ENCODE data around the gene TPD52L3.

TPD52L3 gene

DNA sequence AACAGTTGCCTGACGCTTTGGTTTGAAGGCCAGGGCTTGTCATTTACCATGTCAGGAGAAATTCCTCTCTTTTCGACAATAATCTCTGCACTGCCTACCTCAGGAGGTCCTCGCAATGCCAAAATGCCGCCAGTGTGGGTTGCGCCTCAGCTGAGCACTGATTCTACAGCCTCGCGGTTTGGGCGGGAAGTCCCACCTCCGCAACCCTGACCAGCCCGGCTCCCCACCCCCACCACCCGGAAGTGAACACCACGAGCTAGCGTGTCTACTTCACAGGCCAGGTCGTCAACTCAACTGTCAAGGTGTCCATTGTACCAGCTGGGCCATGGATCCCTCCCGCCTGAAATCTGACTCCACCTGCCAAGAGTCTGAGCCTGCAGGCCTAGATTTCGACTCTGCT, at the start of gene TPD52L3:
Gene TPD52L3 (plus strand): TSS at position 273 of the 400 bp plus-strand sequence. CDS start 221 bp downstream, outside the sequence.
- DNase-seq (ENCODE audit: low read depth) = no peak

DNA sequence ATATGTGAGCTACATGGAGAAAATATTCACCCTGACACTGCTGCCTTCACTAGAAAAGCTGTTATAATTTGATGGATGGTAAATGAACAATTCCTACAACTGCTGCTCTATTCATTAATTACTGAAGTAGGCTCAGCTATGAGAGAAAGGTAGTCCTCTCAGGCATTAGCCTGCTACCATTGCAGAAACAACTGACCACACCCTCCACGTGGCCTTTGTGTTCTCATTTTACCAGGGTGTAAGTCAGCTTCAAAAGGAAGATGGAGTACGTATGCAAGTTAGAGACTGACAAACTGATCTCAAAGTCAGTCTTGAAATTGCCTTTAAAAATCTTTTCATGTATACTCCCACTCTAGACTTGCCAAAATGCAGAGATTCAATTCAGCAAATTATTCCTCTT, 26.3 kb upstream of the TPD52L3 start:
- DNase-seq (ENCODE audit: low read depth) = no peak

DNA sequence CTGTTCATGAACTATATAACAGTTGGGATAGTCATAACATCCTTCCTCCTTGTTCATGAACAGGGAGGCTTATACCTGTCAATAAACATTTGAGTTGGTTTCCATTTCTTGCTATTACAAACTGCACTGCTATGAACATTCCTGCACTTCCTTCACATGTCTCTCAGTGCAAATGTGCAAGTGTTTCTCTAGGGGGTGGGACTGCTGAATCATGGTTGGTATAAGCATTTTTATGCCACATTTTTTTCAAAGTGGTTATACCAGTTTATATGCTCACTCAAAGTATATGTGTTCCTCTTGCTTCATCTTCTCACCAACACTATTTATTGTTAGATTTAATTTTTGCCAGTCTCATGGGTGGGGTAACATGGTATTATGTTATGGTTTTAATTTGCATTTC, 25.8 kb upstream of the TPD52L3 start:
- DNase-seq (ENCODE audit: low read depth) = no peak

DNA sequence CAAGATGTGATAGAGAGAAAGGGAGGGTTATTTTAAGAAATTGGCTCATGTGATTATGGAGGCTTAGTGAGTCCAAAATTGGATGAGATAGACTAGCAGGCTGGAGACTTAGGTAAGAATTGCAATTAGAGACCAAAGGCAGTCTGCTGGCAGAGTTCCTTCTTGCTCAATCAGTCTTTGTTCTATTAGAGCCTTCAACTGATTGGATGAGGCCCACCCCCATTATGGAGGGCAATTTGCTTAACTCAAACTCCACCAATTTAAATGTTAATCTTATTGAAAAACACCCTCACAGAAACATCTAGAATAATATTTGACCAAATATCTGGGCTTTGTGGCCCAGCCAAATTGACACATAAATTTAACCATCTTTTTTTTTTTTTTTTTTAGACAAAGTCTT, 23.9 kb upstream of the TPD52L3 start:
- DNase-seq (ENCODE audit: low read depth) = no peak

DNA sequence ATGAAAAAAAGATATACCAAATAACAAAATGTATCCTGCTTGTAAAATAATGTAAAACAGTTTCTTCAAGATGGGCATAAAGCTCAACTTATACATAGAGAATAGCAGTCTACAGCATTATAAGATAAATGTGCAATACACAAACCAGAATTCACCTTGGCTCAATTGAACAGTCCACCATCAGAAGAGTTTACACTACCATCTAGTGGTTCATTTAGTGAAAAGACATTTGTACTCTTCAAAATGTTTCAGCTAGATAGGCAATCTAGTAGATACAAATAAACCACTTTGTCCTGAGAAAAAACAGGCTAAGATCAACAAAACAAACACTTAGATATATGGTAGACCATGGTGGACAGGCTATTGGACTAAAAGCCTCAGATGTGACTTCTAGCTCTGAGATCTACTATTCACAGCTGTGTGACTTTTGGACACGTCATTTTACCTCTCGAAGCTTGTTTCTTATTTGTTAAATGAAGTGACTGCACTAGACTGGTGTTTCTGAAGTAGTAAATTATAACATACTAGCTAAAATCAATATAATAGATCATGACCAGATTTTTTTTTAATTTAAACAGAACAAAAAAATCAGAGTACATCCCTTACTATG, 22.1 kb upstream of the TPD52L3 start:
- DNase-seq (ENCODE audit: low read depth) = peak; percentile 16

DNA sequence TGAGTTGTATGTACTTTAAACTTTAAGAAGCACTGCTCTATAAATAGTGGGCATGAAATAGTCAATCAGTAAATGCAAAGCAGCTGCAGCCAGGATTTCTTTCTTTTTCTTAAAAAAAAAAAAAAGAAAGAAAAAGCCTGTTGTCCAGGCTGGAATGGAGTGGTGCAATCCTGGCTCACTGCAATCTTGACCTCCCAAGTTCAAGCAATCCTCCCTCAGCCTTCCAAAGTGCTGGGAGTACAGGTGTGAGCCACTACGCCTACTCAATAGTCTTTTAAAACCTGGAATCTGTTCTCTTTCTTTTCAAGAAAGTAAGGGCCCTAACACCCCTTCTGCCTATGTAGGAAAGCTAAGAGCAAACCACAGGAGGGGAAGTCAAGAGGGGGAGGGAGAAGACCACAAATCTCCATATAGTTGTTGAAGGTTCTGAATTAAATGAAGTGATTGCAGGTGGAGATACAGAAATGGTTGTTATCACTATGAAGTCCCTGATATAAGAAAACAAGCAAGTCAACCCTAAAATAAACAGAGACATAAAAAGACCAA, 20.6 kb upstream of the TPD52L3 start:
- DNase-seq (ENCODE audit: low read depth) = no peak

DNA sequence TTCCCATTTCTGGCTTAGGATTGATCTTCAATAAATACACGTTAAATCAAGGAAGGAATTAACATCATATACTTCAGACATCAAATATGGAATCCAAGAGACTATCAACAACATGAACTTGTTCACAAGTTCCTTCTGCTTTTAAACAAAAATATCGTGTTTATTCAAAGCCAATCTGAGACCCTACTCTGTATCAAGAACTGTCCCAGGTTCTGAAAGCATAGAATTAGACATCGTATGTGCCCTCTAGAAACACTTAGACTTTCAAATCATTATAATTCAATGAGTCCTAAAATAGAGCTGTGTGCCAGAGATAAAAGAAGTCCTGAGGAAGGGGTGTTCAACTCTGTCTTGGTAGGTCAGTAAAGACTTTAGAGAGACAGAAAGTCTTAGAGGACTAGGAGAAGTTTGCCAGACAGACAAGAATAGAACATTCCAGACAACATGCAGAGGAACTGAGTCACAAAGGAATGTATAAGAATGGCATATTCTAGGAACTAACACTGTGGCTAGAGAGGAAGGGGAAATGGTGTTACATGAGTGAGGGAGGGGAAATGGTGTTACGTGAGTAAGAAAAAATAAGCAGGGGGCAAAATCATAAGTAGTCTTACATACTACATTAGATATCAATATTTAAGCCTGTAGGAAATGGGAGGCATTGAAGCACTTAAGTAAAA, 2.9 kb downstream of the TPD52L3 start:
- DNase-seq (ENCODE audit: low read depth) = no peak

DNA sequence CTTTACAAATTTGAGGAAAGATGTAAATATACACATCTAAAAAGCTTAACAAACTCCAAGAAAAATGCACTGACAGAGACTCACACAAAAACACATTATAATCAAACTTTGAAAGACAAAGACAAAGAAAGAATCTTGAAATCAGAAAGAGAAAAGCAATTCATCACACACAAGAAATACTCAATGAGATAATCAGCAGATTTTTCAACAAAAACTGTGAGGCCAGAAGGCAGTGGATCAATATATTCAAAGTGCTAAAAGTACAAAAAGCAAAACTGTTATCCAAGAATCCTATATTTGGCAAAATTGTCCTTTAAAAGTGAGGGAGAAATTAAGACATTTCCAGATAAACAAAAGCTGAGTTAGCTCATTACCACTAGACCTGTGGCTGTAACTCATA, 6.1 kb downstream of the TPD52L3 start:
- no peak for DNase-seq (ENCODE audit: low read depth)

DNA sequence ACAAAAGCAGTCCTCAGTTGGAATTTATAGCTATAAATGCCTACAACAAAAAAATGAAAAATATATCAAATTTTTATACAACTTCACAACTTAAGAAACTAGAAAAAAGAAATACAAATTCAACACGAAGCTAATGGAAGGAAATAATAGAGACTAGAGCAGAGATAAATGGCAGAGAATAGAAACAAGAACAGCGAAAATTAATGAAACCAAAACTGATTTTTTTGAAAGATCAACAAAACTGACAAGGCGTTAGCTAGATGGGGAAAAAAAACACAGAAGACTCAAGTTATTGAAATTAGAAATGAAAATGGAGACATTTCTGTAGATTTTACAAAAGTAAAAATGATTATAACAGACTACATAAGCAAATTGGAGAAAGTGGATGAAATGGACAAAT, 20.6 kb downstream of the TPD52L3 start:
- DNase-seq (ENCODE audit: low read depth) = no peak

DNA sequence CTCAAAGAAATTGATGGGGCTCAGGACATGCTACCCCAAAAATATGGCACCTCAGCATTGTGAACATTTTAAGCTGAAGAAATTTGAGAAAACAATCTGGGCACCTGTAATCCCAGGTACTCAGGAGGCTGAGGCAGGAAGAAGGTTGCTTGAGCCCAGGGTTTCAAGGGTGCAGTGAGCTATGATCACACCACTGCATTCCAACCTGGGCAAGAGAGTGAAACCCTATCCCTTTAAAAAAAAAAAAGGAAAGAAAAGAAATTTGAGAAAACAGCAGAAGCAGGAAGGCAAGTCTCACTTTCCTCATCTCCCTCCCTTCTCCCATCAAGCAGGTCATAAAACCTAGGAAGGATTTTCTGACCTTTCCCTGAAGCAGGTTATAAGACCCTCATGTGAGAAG, 23.6 kb downstream of the TPD52L3 start:
- no peak for DNase-seq (ENCODE audit: low read depth)

DNA sequence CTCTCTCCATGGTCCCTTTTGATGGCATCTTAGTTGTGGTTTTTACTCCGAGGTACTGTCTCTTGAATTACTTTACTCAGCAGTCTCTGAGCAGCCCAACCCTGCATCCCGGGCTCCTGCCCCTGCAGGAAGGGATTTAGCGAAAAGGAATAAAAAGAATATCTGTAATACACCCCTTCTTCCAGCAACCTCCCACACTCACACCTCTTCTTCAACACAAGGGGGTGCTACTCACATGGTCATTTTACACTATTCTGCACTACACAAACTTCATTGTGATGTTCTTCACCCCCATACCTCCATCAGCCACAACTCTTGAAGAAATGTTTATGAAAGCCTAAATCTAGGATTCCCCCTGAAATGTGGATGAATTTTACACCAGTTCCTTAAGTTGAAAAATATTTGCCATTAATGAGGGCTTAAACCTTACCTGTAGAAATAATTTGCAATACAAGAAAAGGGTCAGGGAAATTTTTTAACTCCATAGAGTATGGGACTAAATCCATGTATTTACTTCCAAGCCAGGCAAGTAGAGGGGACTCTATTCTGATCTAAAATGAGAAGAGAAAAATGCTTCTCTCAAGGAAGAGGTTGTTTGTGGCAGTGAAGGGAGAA, 26.0 kb downstream of the TPD52L3 start:
- DNase-seq (ENCODE audit: low read depth) = peak; percentile 41

DNA sequence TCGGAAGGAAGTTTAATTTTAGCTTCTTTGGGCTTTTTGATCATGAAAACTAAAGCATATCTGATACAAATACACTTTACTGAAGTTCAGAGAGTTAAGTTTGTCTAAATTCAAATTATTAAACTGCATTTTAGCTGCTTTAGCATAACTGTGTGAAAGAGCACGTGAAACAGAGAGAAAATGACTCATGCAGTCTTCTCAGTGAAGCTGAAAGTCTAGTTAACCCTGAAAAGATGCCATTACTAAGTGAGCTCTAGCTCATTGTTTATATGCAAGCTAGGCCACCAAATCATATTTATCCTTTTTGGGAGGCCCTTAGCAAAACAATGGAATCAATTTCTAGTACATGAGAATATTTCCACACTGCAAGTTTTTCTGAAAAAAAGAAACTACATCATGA, 27.6 kb downstream of the TPD52L3 start:
- peak; percentile 20 for DNase-seq (ENCODE audit: low read depth)

DNA sequence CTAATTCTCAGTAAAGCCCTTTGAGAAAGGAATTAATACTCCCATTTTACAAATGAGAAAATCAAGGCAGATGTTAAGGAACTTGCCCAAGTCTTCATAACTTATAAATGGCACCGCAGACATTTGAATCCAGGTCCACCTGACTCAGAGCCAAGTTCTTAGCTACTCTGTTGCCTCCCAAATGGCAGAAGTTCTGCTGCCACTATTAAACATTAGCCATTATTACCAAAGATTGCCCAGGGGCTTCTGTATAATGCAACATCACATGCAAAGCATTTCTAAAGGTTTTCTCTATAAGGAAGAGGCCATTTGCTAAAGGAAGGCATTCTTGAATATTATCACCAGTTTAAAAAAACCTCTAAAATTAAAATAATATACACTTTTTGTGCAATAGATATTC, 28.3 kb downstream of the TPD52L3 start:
- no peak for DNase-seq (ENCODE audit: low read depth)

DNA sequence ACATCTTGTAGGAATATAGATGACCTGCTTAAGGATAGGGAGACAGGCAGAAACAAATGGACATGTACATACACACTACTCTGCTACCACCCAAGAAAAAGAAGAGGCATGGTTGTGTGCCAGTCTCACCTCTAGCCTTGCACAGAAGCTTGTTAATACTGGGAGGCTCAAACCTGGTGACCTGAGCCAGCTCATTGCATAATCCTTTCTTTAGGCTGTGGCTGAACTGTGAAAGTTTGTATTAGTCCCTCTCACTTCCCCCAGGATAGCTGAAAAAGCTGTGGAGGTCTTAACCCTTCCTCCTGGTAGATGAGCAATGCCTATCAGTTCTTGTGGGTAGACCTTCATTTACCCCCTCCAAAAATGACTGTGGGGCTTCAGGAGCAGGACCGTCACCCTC, 28.7 kb downstream of the TPD52L3 start:
- DNase-seq (ENCODE audit: low read depth) = no peak

DNA sequence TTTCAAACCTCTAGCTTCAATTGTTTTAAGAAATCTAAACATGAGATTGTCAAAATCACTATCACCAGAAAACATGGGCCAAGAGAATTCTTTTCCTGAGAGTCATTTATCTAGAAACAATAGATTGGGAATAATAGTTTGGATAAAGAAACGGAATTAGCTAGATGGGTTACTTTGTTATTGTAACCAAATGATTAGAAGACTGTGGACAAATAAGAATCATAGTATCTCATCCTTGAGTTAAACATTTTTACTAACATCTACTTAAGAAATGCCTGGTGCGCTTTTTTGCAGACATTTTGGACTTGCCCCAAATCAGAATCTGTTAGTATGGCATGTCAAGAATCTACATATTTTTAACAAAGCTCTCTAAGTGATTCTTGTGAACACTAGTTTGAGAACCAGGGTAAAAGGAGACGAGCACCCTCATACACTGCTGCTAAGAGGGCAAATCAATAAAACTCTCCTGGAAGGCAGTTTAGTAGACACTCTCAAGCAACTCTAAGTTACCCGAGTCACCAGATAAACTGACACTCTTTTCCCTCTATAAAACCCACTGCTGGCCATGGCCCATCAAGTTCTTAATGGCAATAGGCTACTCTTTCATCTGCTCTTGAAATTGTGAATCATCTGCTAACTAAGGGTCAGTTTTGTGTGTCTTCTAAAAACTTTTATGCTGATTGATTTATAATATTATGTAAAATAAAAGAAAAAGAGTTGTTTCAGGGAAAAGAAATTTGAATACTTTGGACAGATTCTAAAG, 39.1 kb downstream of the TPD52L3 start:
- DNase-seq (ENCODE audit: low read depth) = no peak

DNA sequence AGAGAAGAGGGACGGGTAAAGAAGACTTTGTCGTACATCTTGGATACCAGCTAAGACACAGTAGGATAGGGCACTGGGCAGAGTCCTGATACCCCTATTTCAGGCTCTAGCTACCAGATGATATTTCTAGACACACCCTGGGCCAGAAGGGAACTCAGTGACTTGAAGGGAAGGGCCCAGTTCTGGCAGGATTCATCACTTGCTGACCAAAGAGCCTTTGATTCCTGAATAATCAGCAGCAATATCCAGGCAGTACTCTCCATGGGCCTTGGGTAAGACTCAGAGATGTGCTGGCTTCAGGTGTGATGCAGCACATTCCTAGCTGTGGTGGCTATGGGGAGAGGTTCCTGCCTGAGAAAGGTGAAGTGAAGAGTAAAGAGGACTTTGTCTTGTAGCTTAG, 40.7 kb downstream of the TPD52L3 start:
- DNase-seq (ENCODE audit: low read depth) = no peak

Data from HS-5 (cell line).